HG02970 (cell line): ENCODE measurements around the gene DMRTC2.

ENCODE experiments used
- ATAC-seq: cut with Tn5 transposase; IDR thresholded peaks from one replicate; pipeline ENCODE4 v1.9.1; 2021; ENCODE audit warnings: mild to moderate bottlenecking, moderate library complexity, moderate number of reproducible peaks; ENCODE audit not compliant: unreplicated experiment, low FRiP score

The DMRTC2 gene

GRCh38 chr19:41845001-41845050, at the start of gene DMRTC2:
TSS of gene DMRTC2 (plus strand) at chr19:41845042. CDS start at chr19:41847429, 2,387 bp downstream.
- ATAC-seq = no peak

GRCh38 chr19:41796362-41796761, 48.5 kb upstream of the DMRTC2 start, which contains the start of gene CEACAM3:
TSS of gene CEACAM3 (plus strand) at chr19:41796587. CDS start at chr19:41796678, 91 bp downstream.
- no peak for ATAC-seq

GRCh38 chr19:41796901-41797300, 47.9 kb upstream of the DMRTC2 start:
- ATAC-seq = no peak

GRCh38 chr19:41799444-41800000, 45.3 kb upstream of the DMRTC2 start:
- ATAC-seq = no peak

GRCh38 chr19:41801031-41801430, 43.8 kb upstream of the DMRTC2 start:
- no peak for ATAC-seq

GRCh38 chr19:41801792-41802211, 43.0 kb upstream of the DMRTC2 start:
- no peak for ATAC-seq

GRCh38 chr19:41802770-41803169, 42.1 kb upstream of the DMRTC2 start:
- ATAC-seq = no peak

- ATAC-seq = no peak
Observed at GRCh38 chr19:41804336-41804735, 40.5 kb upstream of the DMRTC2 start.

GRCh38 chr19:41807176-41807575, 37.7 kb upstream of the DMRTC2 start:
- ATAC-seq = no peak

GRCh38 chr19:41808663-41809566, 35.9 kb upstream of the DMRTC2 start:
- no peak for ATAC-seq

GRCh38 chr19:41810301-41810700, 34.5 kb upstream of the DMRTC2 start:
- no peak for ATAC-seq

GRCh38 chr19:41811036-41811435, 33.8 kb upstream of the DMRTC2 start:
- ATAC-seq = no peak

- no peak for ATAC-seq
Observed at GRCh38 chr19:41811981-41812380, 32.9 kb upstream of the DMRTC2 start.

GRCh38 chr19:41813911-41814310, 30.9 kb upstream of the DMRTC2 start:
- no peak for ATAC-seq

GRCh38 chr19:41815301-41815700, 29.5 kb upstream of the DMRTC2 start:
- no peak for ATAC-seq

- ATAC-seq = no peak
Observed at GRCh38 chr19:41816761-41817160, 28.1 kb upstream of the DMRTC2 start.

GRCh38 chr19:41821003-41821735, 23.7 kb upstream of the DMRTC2 start:
- ATAC-seq = no peak

GRCh38 chr19:41837981-41838708, 6.7 kb upstream of the DMRTC2 start:
- no peak for ATAC-seq

GRCh38 chr19:41839211-41839610, 5.6 kb upstream of the DMRTC2 start:
- no peak for ATAC-seq

GRCh38 chr19:41843371-41843770, 1.5 kb upstream of the DMRTC2 start:
- no peak for ATAC-seq

- no peak for ATAC-seq
Observed at GRCh38 chr19:41844601-41845000, 241 bp upstream of the DMRTC2 start, which contains the start of gene LYPD4. TSS of gene LYPD4 (minus strand) at chr19:41844683. CDS start at chr19:41839285, 5,398 bp downstream.
